DMS114 treated with DMSO at 0.1 percent for 48 hours (cell line): ENCODE measurements around the gene H2AZ2.
"Not testable (repeated sequence)": the region's sequence is repeated elsewhere in the genome, so short reads cannot be mapped to it uniquely, and the experiment has no call there.

ENCODE experiments used
- DNase-seq: peaks from one replicate; lab custom pipeline; 2025; ENCODE audit not compliant: unreplicated experiment; lab: John Stamatoyannopoulos, UW

The H2AZ2 gene

GRCh38 chr7:44787762-44788161 is 60.1 kb downstream of the H2AZ2 start:
- DNase-seq, result no peak

- no peak for DNase-seq
These were observed 60.8 kb downstream of the H2AZ2 start for GRCh38 chr7:44787041-44787440.

- DNase-seq, result not testable (repeated sequence)
These were observed 62.7 kb downstream of the H2AZ2 start for GRCh38 chr7:44785218-44785617.

DNA sequence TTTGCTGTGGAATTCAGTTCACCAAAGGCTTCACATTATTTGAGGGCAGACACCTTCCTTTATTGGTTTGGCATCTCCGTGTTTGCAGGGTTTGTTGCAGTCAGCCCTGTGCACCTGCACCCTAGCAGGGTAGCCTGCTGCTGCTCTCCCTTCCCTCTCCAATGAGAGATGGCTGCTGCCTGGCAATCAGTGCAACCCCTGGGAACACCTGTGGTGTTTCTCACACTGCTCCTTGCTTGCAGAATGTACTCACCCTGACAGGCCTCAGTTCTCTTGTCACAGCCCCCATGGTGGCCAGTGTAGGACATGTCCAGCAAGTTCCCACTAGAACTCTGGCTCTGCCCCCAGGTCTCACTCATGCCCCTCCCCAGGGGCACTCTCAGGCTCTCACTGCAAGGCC is 63.5 kb downstream of the H2AZ2 start:
- DNase-seq, result no peak

GRCh38 chr7:44783407-44783806 is 64.5 kb downstream of the H2AZ2 start:
- DNase-seq, result no peak

GRCh38 chr7:44782460-44782859 is 65.4 kb downstream of the H2AZ2 start:
- DNase-seq, result no peak
